Mesothelial cell of epicardium (in vitro differentiated cells): ENCODE data around the gene KCNN3. TPM values are rescaled to one million over a fixed set of nuclear protein-coding genes. Genes with fewer than 3 reads are reported as not detected.

Experiments used
- DNase-seq, 2 experiments: peaks; one replicate each; pipeline ENCODE4 v3.0.0; 2021; ENCODE audit warnings: low spot score in 2 of 2; ENCODE audit not compliant: unreplicated experiment in 2 of 2
- H3K27ac Mint-ChIP-seq: 2 replicates; pipeline ENCODE4 v1.8.0; 2021; ENCODE audit warnings: mixed read lengths
- H3K27me3 Mint-ChIP-seq: 2 replicates; pipeline ENCODE4 v1.8.0; 2021; ENCODE audit warnings: low read depth, mixed read lengths
- H3K36me3 Mint-ChIP-seq: 2 replicates; pipeline ENCODE4 v1.8.0; 2021; ENCODE audit warnings: mixed read lengths
- H3K4me1 Mint-ChIP-seq: 2 replicates; pipeline ENCODE4 v1.8.0; 2021; ENCODE audit warnings: mixed read lengths
- H3K4me3 Mint-ChIP-seq: 2 replicates; pipeline ENCODE4 v1.8.0; 2021; ENCODE audit warnings: mild to moderate bottlenecking, moderate library complexity, mixed read lengths
- H3K9me3 Mint-ChIP-seq: 2 replicates; pipeline ENCODE4 v1.8.0; 2021; ENCODE audit warnings: mixed read lengths
- CTCF ChIP-seq: fragments of 200-600 bp; sonication (generic); IDR thresholded peaks from one replicate; pipeline ENCODE4 v1.5.0; 2021; ENCODE audit warnings: antibody characterized with exemption; ENCODE audit not compliant: unreplicated experiment
- total RNA-seq: library from RNA; stranded (reverse); gene quantifications from 3 replicates; pipeline ENCODE4 v1.2.1, GENCODE V29; 2021

Gene KCNN3
- total RNA-seq, 1 donor from 2014 or later: 1.2 TPM

GRCh38 chr1:154851392-154852177 is 18.5 kb downstream of the KCNN3 start:
- Mint-ChIP-seq H3K27ac (no peak overlapping the region), H3K27me3 (peaks cover 4% of the 10 kb centered on the region), H3K4me3 (no peak overlapping the region), H3K36me3 (no peaks in the 10 kb centered on the region), H3K4me1 (peaks cover 28% of the 10 kb centered on the region), H3K9me3 (no peaks in the 10 kb centered on the region)
- DNase-seq: no peak
- no peak for TF ChIP-seq CTCF

GRCh38 chr1:154849645-154850131 is 20.4 kb downstream of the KCNN3 start:
- no peak overlapping the region for H3K4me3 Mint-ChIP-seq
- peaks cover 32% of the 10 kb centered on the region for H3K4me1 Mint-ChIP-seq
- H3K36me3 Mint-ChIP-seq: no peaks in the 10 kb centered on the region
- no peak for DNase-seq
- H3K9me3 Mint-ChIP-seq: no peaks in the 10 kb centered on the region
- TF ChIP-seq CTCF: no peak
- H3K27ac Mint-ChIP-seq: no peak overlapping the region
- peaks cover 4% of the 10 kb centered on the region for H3K27me3 Mint-ChIP-seq

- H3K36me3 Mint-ChIP-seq: no peaks in the 10 kb centered on the region
- no peaks in the 10 kb centered on the region for H3K9me3 Mint-ChIP-seq
- TF ChIP-seq CTCF: no peak
- no peak for DNase-seq
- H3K4me3 Mint-ChIP-seq: no peak overlapping the region
- peaks cover 32% of the 10 kb centered on the region for H3K4me1 Mint-ChIP-seq
- peaks cover 4% of the 10 kb centered on the region for H3K27me3 Mint-ChIP-seq
- H3K27ac Mint-ChIP-seq: no peak overlapping the region
Observed at GRCh38 chr1:154848983-154849382, 21.1 kb downstream of the KCNN3 start.

- H3K27ac Mint-ChIP-seq: peak overlapping the region; percentile 52
- H3K4me3 Mint-ChIP-seq: no peak overlapping the region
- DNase-seq: no peak
- H3K4me1 Mint-ChIP-seq: peaks cover 36% of the 10 kb centered on the region
- H3K9me3 Mint-ChIP-seq: no peaks in the 10 kb centered on the region
- no peaks in the 10 kb centered on the region for H3K36me3 Mint-ChIP-seq
- peaks cover 4% of the 10 kb centered on the region for H3K27me3 Mint-ChIP-seq
- no peak for TF ChIP-seq CTCF
Observed at GRCh38 chr1:154847891-154848290, 22.2 kb downstream of the KCNN3 start.

- Mint-ChIP-seq H3K4me1 (peaks cover 36% of the 10 kb centered on the region), H3K36me3 (no peaks in the 10 kb centered on the region), H3K9me3 (no peaks in the 10 kb centered on the region), H3K27ac (peak overlapping the region; percentile 11), H3K4me3 (no peak overlapping the region), H3K27me3 (peaks cover 4% of the 10 kb centered on the region)
- TF ChIP-seq CTCF: no peak
- no peak for DNase-seq
Observed at GRCh38 chr1:154846565-154847442, 23.3 kb downstream of the KCNN3 start.
